ENCODE data around the gene AOC2. TPM values are rescaled to one million over a fixed set of nuclear protein-coding genes. Genes with fewer than 3 reads are reported as not detected.
"Not testable (repeated sequence)": the region's sequence is repeated elsewhere in the genome, so short reads cannot be mapped to it uniquely, and the experiment has no call there.

Gene AOC2
- total and polyA plus RNA-seq, 9 of the 15 experiments (the other 6 are each of a cell fraction or from before 2014, with no cell fraction given) = 0.08 to 0.91 (median 0.49) TPM

- H3K4me3 ChIP-seq; ATAC-seq; H3K9ac ChIP-seq (ENCODE audit: insufficient read depth in 1 of 2, low read depth in 2 of 2, low read length in 2 of 2); H3K27ac ChIP-seq (ENCODE audit: extremely low read depth, low read depth, low read length); H3K4me1 ChIP-seq (replicated peaks in 1 of 2; ENCODE audit: control insufficient read depth in 2 of 2, insufficient read depth in 2 of 2, low read length in 2 of 2); H3K9me3 ChIP-seq (replicated peaks; ENCODE audit: control insufficient read depth, insufficient read depth, low read depth, low read length); H2AFZ ChIP-seq (ENCODE audit: low read depth, low read length); H4K20me1 ChIP-seq (replicated peaks; ENCODE audit: control insufficient read depth, insufficient read depth, low read length); H3K36me3 ChIP-seq (ENCODE audit: control insufficient read depth, insufficient read depth, low read length); DNase-seq (ENCODE audit: extremely low read depth in 1 of 4, low spot score in 3 of 4); H3K9me1 ChIP-seq (ENCODE audit: control insufficient read depth, insufficient read depth, low read length); CTCF ChIA-PET (ENCODE audit: low intra/inter-chr PET ratio); H3K79me2 ChIP-seq (ENCODE audit: control insufficient read depth, insufficient read depth, low read length); intact Hi-C loops (cut with micrococcal nuclease); H3K4me2 ChIP-seq (ENCODE audit: insufficient read depth, low read length); in situ Hi-C loops (cut with MboI); BruUV-seq (replicated peaks); FAIRE-seq; H3K27me3 ChIP-seq (ENCODE audit: control insufficient read depth in 2 of 2, insufficient read depth in 2 of 2, low read length in 2 of 2): not testable (repeated sequence)
- WGBS (ENCODE audit: insufficient coverage, low coverage, missing lambda C conversion rate) = 28% methylated on average over 5 of the region's 8 CpGs
- POLR2A ChIA-PET = interaction anchor here (0.6 to 1.3 kb wide), 3 partner anchors 10 to 25 kb away, joined by 3 to 5 read pairs (median 3); no protein-coding TSS in a partner anchor
Measured at GRCh38 chr17:42856093-42856492, 11.7 kb downstream of the AOC2 start.

- ATAC-seq; H3K79me2 ChIP-seq (ENCODE audit: control insufficient read depth, insufficient read depth, low read length); FAIRE-seq; H3K9me1 ChIP-seq (ENCODE audit: control insufficient read depth, insufficient read depth, low read length); in situ Hi-C loops (cut with MboI); DNase-seq (ENCODE audit: extremely low read depth in 1 of 4, low spot score in 3 of 4); H4K20me1 ChIP-seq (replicated peaks; ENCODE audit: control insufficient read depth, insufficient read depth, low read length); intact Hi-C loops (cut with micrococcal nuclease); H3K4me2 ChIP-seq (ENCODE audit: insufficient read depth, low read length); BruUV-seq (replicated peaks); H3K27me3 ChIP-seq (ENCODE audit: control insufficient read depth in 2 of 2, insufficient read depth in 2 of 2, low read length in 2 of 2); H3K9me3 ChIP-seq (replicated peaks; ENCODE audit: control insufficient read depth, insufficient read depth, low read depth, low read length); CTCF ChIA-PET (ENCODE audit: low intra/inter-chr PET ratio); H3K9ac ChIP-seq (ENCODE audit: insufficient read depth in 1 of 2, low read depth in 2 of 2, low read length in 2 of 2); H3K4me3 ChIP-seq; H3K4me1 ChIP-seq (replicated peaks in 1 of 2; ENCODE audit: control insufficient read depth in 2 of 2, insufficient read depth in 2 of 2, low read length in 2 of 2); H2AFZ ChIP-seq (ENCODE audit: low read depth, low read length); H3K36me3 ChIP-seq (ENCODE audit: control insufficient read depth, insufficient read depth, low read length); H3K27ac ChIP-seq (ENCODE audit: extremely low read depth, low read depth, low read length): not testable (repeated sequence)
- 11% methylated on average over 5 of the region's 8 CpGs for WGBS (ENCODE audit: insufficient coverage, low coverage, missing lambda C conversion rate)
- POLR2A ChIA-PET = interaction anchor here (0.6 kb wide), 2 partner anchors 11 to 13 kb away, joined by 3 read pairs; no protein-coding TSS in a partner anchor
Measured at GRCh38 chr17:42856516-42856915, 12.1 kb downstream of the AOC2 start.
